Cardiac muscle cell (in vitro differentiated cells and primary cell): Measurements from ENCODE around the gene SLPI. TPM values are rescaled to one million over a fixed set of nuclear protein-coding genes. Genes with fewer than 3 reads are reported as not detected.

Source experiments
- DNase-seq, 2 donors: peaks; one replicate each; pipeline versions ENCODE4 v3.0.0 to v3.0.0-alpha.2; 2010 to 2017; ENCODE audit warnings: low read depth in 1 of 2, low spot score in 1 of 2
- H3K27ac ChIP-seq: fragments of 200-600 bp; sonication (generic); 2 replicates; pipeline ENCODE4 v1.5.1; 2016
- H3K27me3 ChIP-seq: fragments of 200-600 bp; sonication (generic); 2 replicates; pipeline ENCODE4 v1.6.0; 2016; ENCODE audit warnings: control low read depth
- H3K36me3 ChIP-seq: fragments of 200-600 bp; sonication (generic); 2 replicates; pipeline ENCODE4 v1.5.1; 2016; ENCODE audit warnings: control low read depth
- H3K4me1 ChIP-seq: fragments of 200-600 bp; sonication (generic); 2 replicates; pipeline ENCODE4 v1.8.1; 2017; ENCODE audit warnings: low read depth, mild to moderate bottlenecking, mixed run types
- H3K4me3 ChIP-seq: fragments of 200-600 bp; sonication (generic); 2 replicates; pipeline ENCODE4 v1.5.1; 2016; ENCODE audit warnings: mild to moderate bottlenecking
- H3K9me3 ChIP-seq: fragments of 200-600 bp; sonication (generic); 2 replicates; pipeline ENCODE4 v1.5.1; 2017; ENCODE audit warnings: low read depth, mild to moderate bottlenecking, control low read depth
- CTCF ChIP-seq: IDR thresholded peaks from 2 replicates; pipeline ENCODE4 v1.5.1; 2012; ENCODE audit warnings: low read depth, mild to moderate bottlenecking, low read length
- polyA plus RNA-seq: library from polyadenylated mRNA; unstranded; fragments of >200 nt; fragmentation: Nextera tagmentation; extraction: Ambion mirVana; gene quantifications from 2 replicates; pipeline ENCODE4 v1.2.1, GENCODE V29; 2016
- total RNA-seq: library from RNA; depleted of rRNA; stranded (reverse); fragments of >200 nt; gene quantifications from 2 replicates; pipeline ENCODE4 v1.2.3, GENCODE V29; 2016

SLPI gene
- total and polyA plus RNA-seq, 2 experiments from 2014 or later = 6.0 TPM; not detected in 1

- no peaks in the 10 kb centered on the region for H3K36me3 ChIP-seq
- H3K4me3 ChIP-seq = no peak overlapping the region
- no peaks in the 10 kb centered on the region for H3K9me3 ChIP-seq
- TF ChIP-seq CTCF = no peak
- H3K4me1 ChIP-seq = no peaks in the 10 kb centered on the region
- no peak overlapping the region for H3K27ac ChIP-seq
- no peaks in the 10 kb centered on the region for H3K27me3 ChIP-seq
- no peak for DNase-seq
These were observed 29.2 kb upstream of the SLPI start for GRCh38 chr20:45283551-45284057.

GRCh38 chr20:45282700-45283550 is 28.6 kb upstream of the SLPI start:
- Histone ChIP-seq H3K4me1 (no peaks in the 10 kb centered on the region), H3K27ac (no peak overlapping the region), H3K9me3 (no peaks in the 10 kb centered on the region), H3K27me3 (no peaks in the 10 kb centered on the region), H3K4me3 (no peak overlapping the region), H3K36me3 (no peaks in the 10 kb centered on the region)
- no peak for DNase-seq
- TF ChIP-seq CTCF = no peak

- DNase-seq = no peak
- Histone ChIP-seq H3K27ac (no peak overlapping the region), H3K4me3 (no peak overlapping the region), H3K27me3 (no peaks in the 10 kb centered on the region), H3K4me1 (no peaks in the 10 kb centered on the region), H3K9me3 (no peaks in the 10 kb centered on the region), H3K36me3 (no peaks in the 10 kb centered on the region)
- no peak for TF ChIP-seq CTCF
These were observed 25.6 kb upstream of the SLPI start for GRCh38 chr20:45279992-45280391.

GRCh38 chr20:45275338-45275737 is 21.0 kb upstream of the SLPI start:
- Histone ChIP-seq H3K27ac (no peak overlapping the region), H3K4me3 (no peak overlapping the region), H3K36me3 (no peaks in the 10 kb centered on the region), H3K4me1 (no peaks in the 10 kb centered on the region), H3K27me3 (no peaks in the 10 kb centered on the region), H3K9me3 (no peaks in the 10 kb centered on the region)
- no peak for TF ChIP-seq CTCF
- DNase-seq = no peak

GRCh38 chr20:45269754-45270270 is 15.4 kb upstream of the SLPI start:
- TF ChIP-seq CTCF = no peak
- no peak overlapping the region for H3K4me3 ChIP-seq
- no peak overlapping the region for H3K27ac ChIP-seq
- DNase-seq = no peak
- H3K9me3 ChIP-seq = no peaks in the 10 kb centered on the region
- no peaks in the 10 kb centered on the region for H3K4me1 ChIP-seq
- no peaks in the 10 kb centered on the region for H3K36me3 ChIP-seq
- no peaks in the 10 kb centered on the region for H3K27me3 ChIP-seq
